Cardiac atrium fibroblast (primary cell): ENCODE data around the gene POLR3B. TPM values are rescaled to one million over a fixed set of nuclear protein-coding genes. Genes with fewer than 3 reads are reported as not detected.

Experiments used
- total RNA-seq: library from RNA; depleted of rRNA; stranded (reverse); fragments of >200 nt; gene quantifications from 2 replicates; pipeline ENCODE4 v1.2.3, GENCODE V29; 2015

The POLR3B gene
- total RNA-seq, result 10.7 and 11.6 TPM in 2 replicates

DNA sequence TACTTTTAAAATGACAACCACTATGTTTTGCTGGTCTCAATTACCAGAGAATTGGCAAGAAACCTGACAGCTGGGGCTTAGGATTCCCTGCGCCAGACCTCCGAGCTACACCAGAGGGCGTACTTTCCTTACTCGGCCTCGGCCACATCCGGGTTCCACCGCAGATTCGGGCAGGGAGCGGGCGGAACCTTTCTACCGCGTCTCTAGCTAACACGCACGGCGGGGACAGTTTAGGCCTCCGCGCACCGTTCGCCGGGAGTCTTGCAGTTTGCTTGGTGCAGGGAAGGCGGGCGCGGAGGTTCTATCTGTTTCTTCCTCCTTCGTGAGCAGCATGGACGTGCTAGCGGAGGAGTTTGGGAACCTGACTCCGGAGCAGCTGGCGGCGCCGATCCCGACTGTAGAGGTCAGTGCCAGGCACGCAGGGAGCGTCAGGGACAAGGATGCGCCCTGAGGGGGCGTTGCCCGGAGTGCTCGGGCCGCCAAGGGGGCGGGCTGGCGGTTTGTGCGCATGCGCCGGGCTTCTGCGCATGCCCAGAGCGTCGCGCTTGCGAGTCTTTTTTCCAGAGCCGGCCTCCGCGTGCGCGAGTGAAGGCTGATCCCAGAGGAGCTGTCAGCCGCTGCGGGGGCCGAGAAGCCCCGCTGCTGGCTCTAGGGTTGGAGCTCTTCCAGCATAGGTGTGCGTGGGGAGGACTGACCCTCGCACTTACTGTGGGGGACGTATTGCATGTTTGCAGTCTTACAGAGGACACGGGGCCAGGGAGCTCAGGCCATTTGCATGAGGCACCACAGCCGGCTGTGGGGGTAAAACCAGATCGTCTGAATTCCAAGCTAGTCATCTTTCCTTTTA lies at the start of gene POLR3B:
POLR3B (plus strand) TSS at position 200 of the 847 bp plus-strand sequence; CDS start at position 332, 132 bp downstream.

Other genes starting within 250 kb of the POLR3B start
- 11.4 and 11.8 TPM in 2 replicates for gene NUAK1, start 218.8 kb upstream of the POLR3B start, total RNA-seq
- 177 and 258 TPM in 2 replicates for gene CKAP4, start 109.7 kb upstream of the POLR3B start, total RNA-seq
- 13.0 and 18.6 TPM in 2 replicates for gene TCP11L2, start 55.0 kb upstream of the POLR3B start, total RNA-seq
- not detected in 2 replicates for gene RFX4, start 225.3 kb downstream of the POLR3B start, total RNA-seq